Neuronal stem cell (in vitro differentiated cells): ENCODE data around the gene MOK.

Source experiments
- DNase-seq: peaks from one replicate; pipeline ENCODE4 v3.0.0-alpha.2; 2013; ENCODE audit warnings: low spot score
- H2AFZ ChIP-seq: one replicate; pipeline ENCODE4 v1.6.1; 2013; ENCODE audit warnings: mild to moderate bottlenecking, low read length, inconsistent platforms
- H2AK5ac ChIP-seq: 2 replicates; pipeline ENCODE4 v1.6.1; 2013; ENCODE audit warnings: low read depth, mild to moderate bottlenecking, inconsistent platforms, low read length, moderate library complexity, mixed read lengths
- H2BK120ac ChIP-seq: 2 replicates; pipeline ENCODE4 v1.6.1; 2013; ENCODE audit warnings: low read depth, mild to moderate bottlenecking, inconsistent platforms, low read length, moderate library complexity, mixed read lengths
- H2BK12ac ChIP-seq: one replicate; pipeline ENCODE4 v1.6.1; 2013; ENCODE audit warnings: low read length, inconsistent platforms
- H2BK15ac ChIP-seq: 2 replicates; pipeline ENCODE4 v1.6.1; 2013; ENCODE audit warnings: mild to moderate bottlenecking, low read length, inconsistent platforms, mixed read lengths
- H2BK5ac ChIP-seq: one replicate; pipeline ENCODE4 v1.6.1; 2013; ENCODE audit warnings: inconsistent platforms, mild to moderate bottlenecking, low read length, moderate library complexity
- H3K14ac ChIP-seq: one replicate; pipeline ENCODE4 v1.6.1; 2013; ENCODE audit warnings: low read length, inconsistent platforms
- H3K18ac ChIP-seq: 2 replicates; pipeline ENCODE4 v1.6.1; 2013; ENCODE audit warnings: low read length, inconsistent platforms
- H3K23ac ChIP-seq: 2 replicates; pipeline ENCODE4 v1.6.1; 2013; ENCODE audit warnings: low read depth, mild to moderate bottlenecking, mixed read lengths, low read length, inconsistent platforms; ENCODE audit not compliant: poor library complexity
- H3K27ac ChIP-seq: replicated peaks from 3 replicates; pipeline ENCODE4 v1.5.1; 2013; ENCODE audit warnings: low read length, inconsistent platforms
- H3K27me3 ChIP-seq, 3 experiments: 2 replicates each; pipeline ENCODE4 v1.6.1; 2013; ENCODE audit warnings: low read length in 3 of 3, mild to moderate bottlenecking in 2 of 3, inconsistent platforms in 1 of 3, low read depth in 1 of 3, mixed read lengths in 1 of 3, moderate library complexity in 1 of 3; ENCODE audit not compliant: control insufficient read depth in 3 of 3, insufficient read depth in 3 of 3
- H3K36me3 ChIP-seq, 2 donors: replicated peaks in 1 of 2; 2 replicates each; pipeline ENCODE4 v1.6.1; 2013; ENCODE audit warnings: low read length in 2 of 2; ENCODE audit not compliant: control insufficient read depth in 2 of 2, insufficient read depth in 2 of 2
- H3K4ac ChIP-seq: 2 replicates; pipeline ENCODE4 v1.6.1; 2013; ENCODE audit warnings: inconsistent platforms, mild to moderate bottlenecking, low read length, moderate library complexity
- H3K4me1 ChIP-seq, 2 donors: 1 replicate in 1 of 2; 2 replicates in 1 of 2; pipeline ENCODE4 v1.6.1; 2013; ENCODE audit warnings: low read length in 2 of 2, low read depth in 1 of 2; ENCODE audit not compliant: control insufficient read depth in 2 of 2, insufficient read depth in 1 of 2
- H3K4me2 ChIP-seq: one replicate; pipeline ENCODE4 v1.6.1; 2013; ENCODE audit warnings: mild to moderate bottlenecking, low read length, inconsistent platforms; ENCODE audit not compliant: insufficient read depth, poor library complexity, severe bottlenecking
- H3K4me3 ChIP-seq, 2 donors: 2 replicates each; pipeline ENCODE4 v1.5.1; 2013; ENCODE audit warnings: low read length in 2 of 2, mild to moderate bottlenecking in 2 of 2, inconsistent platforms in 1 of 2, moderate library complexity in 1 of 2
- H3K79me1 ChIP-seq: one replicate; pipeline ENCODE4 v1.6.1; 2013; ENCODE audit warnings: low read depth, mild to moderate bottlenecking, inconsistent platforms, low read length, moderate library complexity
- H3K9ac ChIP-seq: one replicate; pipeline ENCODE4 v1.6.1; 2013; ENCODE audit warnings: mild to moderate bottlenecking, low read depth, low read length, inconsistent platforms; ENCODE audit not compliant: poor library complexity
- H3K9me3 ChIP-seq, 2 donors: replicated peaks in 1 of 2; 2 replicates each; pipeline versions ENCODE3 to v1.6.1; 2013; ENCODE audit warnings: low read length in 2 of 2, mild to moderate bottlenecking in 2 of 2, inconsistent platforms in 1 of 2, low read depth in 1 of 2, mixed read lengths in 1 of 2, moderate library complexity in 1 of 2; ENCODE audit not compliant: control insufficient read depth in 2 of 2, insufficient read depth in 1 of 2
- H4K8ac ChIP-seq: one replicate; pipeline ENCODE4 v1.6.1; 2013; ENCODE audit warnings: low read depth, mild to moderate bottlenecking, inconsistent platforms, low read length, moderate library complexity
- H4K91ac ChIP-seq: one replicate; pipeline ENCODE4 v1.6.1; 2013; ENCODE audit warnings: low read length, low read depth, mild to moderate bottlenecking, inconsistent platforms; ENCODE audit not compliant: poor library complexity
- WGBS, 2 donors: extraction: QIAGEN DNeasy Blood & Tissue Kit; methylation state at CpG; one replicate each; pipeline ENCODE4 v1.1.7; 2013; ENCODE audit warnings: missing lambda C conversion rate in 2 of 2, mixed read lengths in 1 of 2; ENCODE audit not compliant: insufficient read length in 2 of 2, insufficient replicate concordance in 1 of 2; ENCODE audit errors: extremely low coverage in 2 of 2; 5-methylcytosine and 5-hydroxymethylcytosine counted together

MOK gene

DNA sequence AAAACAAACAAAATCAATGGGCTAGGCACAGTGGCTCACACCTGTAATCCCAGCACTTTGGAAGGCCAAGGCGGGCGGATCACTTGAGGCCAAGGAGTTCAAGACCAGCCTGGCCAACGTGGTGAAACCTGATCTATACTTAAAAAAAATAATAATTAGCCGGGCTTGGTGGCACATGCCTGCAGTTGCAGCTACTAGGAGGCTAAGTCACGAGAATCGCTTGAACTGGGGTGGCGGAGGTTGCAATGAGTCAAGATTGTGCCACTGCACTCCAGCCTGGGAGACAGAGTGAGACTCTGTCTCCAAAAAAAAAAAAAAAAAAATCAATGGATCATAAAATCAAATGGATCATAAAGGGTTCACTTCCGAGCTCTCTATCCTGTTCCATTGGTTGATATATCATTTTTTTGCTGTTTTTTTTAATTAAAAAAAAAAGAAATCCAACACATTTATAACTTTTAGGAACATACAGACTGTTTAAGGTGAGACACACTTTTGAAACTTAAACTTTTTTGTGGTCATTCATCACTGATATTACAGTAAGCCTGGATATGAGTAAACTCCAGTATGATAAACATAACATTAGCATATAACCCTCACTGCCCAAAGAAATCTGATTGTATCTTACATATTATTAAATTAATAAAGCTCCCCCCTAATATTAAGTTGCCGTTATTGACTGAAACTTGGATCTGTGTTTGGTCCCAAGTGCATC lies 22.1 kb downstream of the MOK start:
- Histone ChIP-seq H3K79me1 (no peaks in the 10 kb centered on the region), H3K4me3 (no peak overlapping the region), H4K91ac (no peak overlapping the region), H4K8ac (no peak overlapping the region), H2AFZ (no peak overlapping the region), H3K23ac (no peak overlapping the region), H3K27me3 (no peaks in the 10 kb centered on the region), H2BK120ac (no peak overlapping the region), H3K36me3 (peaks cover 2 to 4% of the 10 kb centered on the region in 2 donors), H2AK5ac (no peak overlapping the region), H2BK5ac (no peak overlapping the region), H3K14ac (no peak overlapping the region), H3K4me2 (no peak overlapping the region), H3K4ac (no peak overlapping the region), H3K9ac (no peak overlapping the region), H3K18ac (no peak overlapping the region), H3K27ac (no peak overlapping the region), H2BK15ac (no peak overlapping the region), H2BK12ac (no peak overlapping the region), H3K4me1 (peaks cover 0 to 4% of the 10 kb centered on the region in 2 donors), H3K9me3 (no peaks in the 10 kb centered on the region)
- no CpG with 5 or more reads among the region's 9 CpGs for WGBS, 2 donors
- no peak for DNase-seq

DNA sequence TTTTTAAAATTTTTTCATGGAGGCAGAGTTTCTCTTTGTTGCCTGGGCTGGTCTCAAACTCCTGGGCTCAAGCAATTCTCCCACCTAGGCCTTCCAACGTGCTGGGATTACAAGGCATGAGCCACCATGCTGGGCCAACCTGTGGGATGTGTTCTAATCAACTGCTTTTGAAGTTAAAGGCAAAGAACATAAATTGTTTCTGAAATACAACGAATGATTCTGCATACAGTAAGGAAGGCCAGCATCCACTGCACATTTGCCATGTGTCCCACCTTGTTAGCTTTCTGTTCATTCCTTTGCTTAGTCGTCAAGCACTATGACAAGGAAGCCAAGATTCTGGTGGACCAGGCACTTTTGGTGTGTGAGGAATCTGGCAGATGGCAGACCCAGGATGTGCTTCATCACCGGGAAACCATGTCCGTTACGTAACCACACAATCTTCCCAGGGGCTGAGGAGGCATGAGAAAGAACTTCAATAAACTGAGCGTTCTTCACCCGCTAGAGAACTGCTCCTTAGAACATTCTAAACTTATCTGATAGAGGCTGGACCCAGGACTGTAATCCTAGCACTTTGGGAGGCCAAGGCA lies 24.5 kb downstream of the MOK start:
- Histone ChIP-seq H3K79me1 (no peaks in the 10 kb centered on the region), H3K4ac (no peak overlapping the region), H3K27ac (no peak overlapping the region), H2AFZ (no peak overlapping the region), H4K8ac (no peak overlapping the region), H4K91ac (no peak overlapping the region), H2AK5ac (no peak overlapping the region), H3K23ac (no peak overlapping the region), H3K36me3 (peaks cover 2 to 4% of the 10 kb centered on the region in 2 donors), H3K9me3 (no peaks in the 10 kb centered on the region), H2BK15ac (no peak overlapping the region), H3K4me2 (no peak overlapping the region), H2BK5ac (no peak overlapping the region), H3K27me3 (no peaks in the 10 kb centered on the region), H3K18ac (no peak overlapping the region), H3K14ac (no peak overlapping the region), H3K9ac (no peak overlapping the region), H2BK120ac (no peak overlapping the region), H3K4me1 (peaks cover 0 to 4% of the 10 kb centered on the region in 2 donors), H3K4me3 (no peak overlapping the region), H2BK12ac (no peak overlapping the region)
- no peak for DNase-seq
- WGBS, 2 donors, result no CpG with 5 or more reads among the region's 8 CpGs

- Histone ChIP-seq H3K9ac (no peak overlapping the region), H2BK12ac (no peak overlapping the region), H3K27ac (no peak overlapping the region), H3K27me3 (no peaks in the 10 kb centered on the region), H3K36me3 (peaks cover 2 to 4% of the 10 kb centered on the region in 2 donors), H3K14ac (no peak overlapping the region), H3K79me1 (no peaks in the 10 kb centered on the region), H3K18ac (no peak overlapping the region), H2BK15ac (no peak overlapping the region), H3K4ac (no peak overlapping the region), H3K23ac (no peak overlapping the region), H3K4me2 (no peak overlapping the region), H2AFZ (no peak overlapping the region), H3K4me3 (no peak overlapping the region), H4K8ac (no peak overlapping the region), H3K4me1 (peaks cover 0 to 4% of the 10 kb centered on the region in 2 donors), H3K9me3 (no peaks in the 10 kb centered on the region), H2BK5ac (no peak overlapping the region), H2AK5ac (no peak overlapping the region), H4K91ac (no peak overlapping the region), H2BK120ac (no peak overlapping the region)
- no CpG with 5 or more reads among the region's 8 CpGs for WGBS, 2 donors
- no peak for DNase-seq
Measured at GRCh38 chr14:102279688-102280348, 25.1 kb downstream of the MOK start.

DNA sequence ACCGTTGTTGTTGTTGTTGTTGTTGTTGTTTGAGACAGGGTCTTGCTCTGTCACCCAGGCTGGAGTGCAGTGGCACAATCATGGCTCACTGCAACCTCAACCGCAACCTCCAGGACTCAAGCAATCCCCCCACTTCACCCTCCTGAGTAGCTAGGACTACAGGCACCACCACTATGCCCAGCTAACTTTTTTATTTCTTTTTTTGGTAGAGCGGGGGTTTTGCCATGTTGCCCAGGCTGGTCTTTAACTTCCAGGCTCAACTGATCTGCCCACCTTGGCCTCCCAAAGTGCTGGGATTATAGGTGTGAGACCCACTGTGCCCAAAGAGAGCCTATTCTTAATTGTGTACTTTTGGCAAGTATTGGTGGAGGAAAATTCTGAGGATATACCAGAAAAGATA lies 25.7 kb downstream of the MOK start:
- Histone ChIP-seq H4K91ac (no peak overlapping the region), H2BK5ac (no peak overlapping the region), H2AK5ac (no peak overlapping the region), H3K27me3 (no peaks in the 10 kb centered on the region), H3K4me2 (no peak overlapping the region), H3K9ac (no peak overlapping the region), H3K23ac (no peak overlapping the region), H3K79me1 (no peaks in the 10 kb centered on the region), H2AFZ (no peak overlapping the region), H2BK12ac (no peak overlapping the region), H3K4me1 (peaks cover 0 to 4% of the 10 kb centered on the region in 2 donors), H3K14ac (no peak overlapping the region), H3K4me3 (no peak overlapping the region), H4K8ac (no peak overlapping the region), H2BK120ac (no peak overlapping the region), H3K36me3 (peaks cover 2 to 4% of the 10 kb centered on the region in 2 donors), H3K18ac (no peak overlapping the region), H2BK15ac (no peak overlapping the region), H3K27ac (no peak overlapping the region), H3K9me3 (no peaks in the 10 kb centered on the region), H3K4ac (no peak overlapping the region)
- no CpG with 5 or more reads among the region's 3 CpGs for WGBS, 2 donors
- no peak for DNase-seq
